ENCODE results near the gene ZMYM4.
"Not testable (repeated sequence)": the region's sequence is repeated elsewhere in the genome, so short reads cannot be mapped to it uniquely, and the experiment has no call there.

The ZMYM4 gene

GRCh38 chr1:35326246-35326866 lies 57.8 kb downstream of the ZMYM4 start:
- DNase-seq (ENCODE audit: low read depth) = no peak

- DNase-seq (ENCODE audit: low read depth) = not testable (repeated sequence)
These were observed 63.1 kb downstream of the ZMYM4 start for GRCh38 chr1:35331618-35332017.

- no peak for DNase-seq (ENCODE audit: low read depth)
These were observed 66.0 kb downstream of the ZMYM4 start for GRCh38 chr1:35334485-35334884.

- DNase-seq (ENCODE audit: low read depth) = no peak
These were observed 72.0 kb downstream of the ZMYM4 start for GRCh38 chr1:35340519-35340918.

GRCh38 chr1:35345439-35345981 lies 77.0 kb downstream of the ZMYM4 start:
- no peak for DNase-seq (ENCODE audit: low read depth)

- no peak for DNase-seq (ENCODE audit: low read depth)
These were observed 82.4 kb downstream of the ZMYM4 start for GRCh38 chr1:35350872-35351271.

- DNase-seq (ENCODE audit: low read depth) = no peak
These were observed 91.5 kb downstream of the ZMYM4 start for GRCh38 chr1:35359995-35360394.

- DNase-seq (ENCODE audit: low read depth) = no peak
These were observed 93.1 kb downstream of the ZMYM4 start for GRCh38 chr1:35361638-35362037.

- DNase-seq (ENCODE audit: low read depth) = no peak
These were observed 96.2 kb downstream of the ZMYM4 start for GRCh38 chr1:35364741-35365140.

- DNase-seq (ENCODE audit: low read depth) = no peak
These were observed 99.4 kb downstream of the ZMYM4 start for GRCh38 chr1:35367914-35368313.

- DNase-seq (ENCODE audit: low read depth) = no peak
These were observed 101.6 kb downstream of the ZMYM4 start for GRCh38 chr1:35369922-35370671.

- DNase-seq (ENCODE audit: low read depth) = no peak
These were observed 103.0 kb downstream of the ZMYM4 start for GRCh38 chr1:35371506-35371905.

GRCh38 chr1:35377555-35377954 lies 109.0 kb downstream of the ZMYM4 start:
- DNase-seq (ENCODE audit: low read depth) = no peak

GRCh38 chr1:35379317-35380000 lies 111.0 kb downstream of the ZMYM4 start:
- DNase-seq (ENCODE audit: low read depth) = no peak

- not testable (repeated sequence) for DNase-seq (ENCODE audit: low read depth)
These were observed 111.6 kb downstream of the ZMYM4 start for GRCh38 chr1:35380111-35380510.

GRCh38 chr1:35382107-35382506 lies 113.6 kb downstream of the ZMYM4 start:
- no peak for DNase-seq (ENCODE audit: low read depth)

- no peak for DNase-seq (ENCODE audit: low read depth)
These were observed 117.8 kb downstream of the ZMYM4 start for GRCh38 chr1:35386290-35386689.

GRCh38 chr1:35386959-35387358 lies 118.5 kb downstream of the ZMYM4 start:
- no peak for DNase-seq (ENCODE audit: low read depth)

GRCh38 chr1:35390600-35391494 lies 122.3 kb downstream of the ZMYM4 start:
- DNase-seq (ENCODE audit: low read depth) = no peak

GRCh38 chr1:35394386-35394785 lies 125.9 kb downstream of the ZMYM4 start:
- no peak for DNase-seq (ENCODE audit: low read depth)

- no peak for DNase-seq (ENCODE audit: low read depth)
These were observed 130.2 kb downstream of the ZMYM4 start for GRCh38 chr1:35398739-35399138.

- DNase-seq (ENCODE audit: low read depth) = no peak
These were observed 132.5 kb downstream of the ZMYM4 start for GRCh38 chr1:35401049-35401448.

Data from T-helper 22 cell (primary cell).